Ishikawa (cell line): ENCODE measurements around the gene CBLN4.

Source experiments
- CEBPB ChIP-seq: IDR thresholded peaks from 2 replicates; pipeline ENCODE4 v1.6.1; 2012
- CREB1 ChIP-seq: IDR thresholded peaks from 2 replicates; pipeline ENCODE4 v1.6.1; 2012; ENCODE audit warnings: low read depth
- EGR1 ChIP-seq: IDR thresholded peaks from 2 replicates; pipeline ENCODE4 v1.6.1; 2012
- EP300 ChIP-seq: IDR thresholded peaks from 2 replicates; pipeline ENCODE4 v1.6.1; 2012; ENCODE audit warnings: borderline replicate concordance
- FOXM1 ChIP-seq: IDR thresholded peaks from 2 replicates; pipeline ENCODE4 v1.6.1; 2012; ENCODE audit warnings: low read depth, borderline replicate concordance
- NFIC ChIP-seq: IDR thresholded peaks from 2 replicates; pipeline ENCODE4 v1.6.1; 2012
- RAD21 ChIP-seq: IDR thresholded peaks from 2 replicates; pipeline ENCODE4 v1.6.1; 2012; ENCODE audit warnings: low read depth
- TAF1 ChIP-seq: IDR thresholded peaks from 2 replicates; pipeline ENCODE4 v1.6.1; 2012; ENCODE audit warnings: low read depth, mild to moderate bottlenecking
- TCF12 ChIP-seq: IDR thresholded peaks from 2 replicates; pipeline ENCODE4 v1.6.1; 2012; ENCODE audit warnings: low read depth
- TEAD4 ChIP-seq: IDR thresholded peaks from 2 replicates; pipeline ENCODE4 v1.6.1; 2012
- YY1 ChIP-seq: IDR thresholded peaks from 2 replicates; pipeline ENCODE4 v1.6.1; 2012; ENCODE audit warnings: low read depth
- ZBTB7A ChIP-seq: IDR thresholded peaks from 2 replicates; pipeline ENCODE4 v1.6.1; 2012; ENCODE audit warnings: low read depth
- TF ChIP-seq, protein P1 (sequence below): IDR thresholded peaks from 2 replicates; pipeline ENCODE4 v1.6.1; 2012; ENCODE audit warnings: low read depth, mild to moderate bottlenecking
- TF ChIP-seq, protein P2 (sequence below): IDR thresholded peaks from 2 replicates; pipeline ENCODE4 v1.6.1; 2012
- TF ChIP-seq, protein P3 (sequence below): IDR thresholded peaks from 2 replicates; pipeline ENCODE4 v1.6.1; 2012

The CBLN4 gene

DNA sequence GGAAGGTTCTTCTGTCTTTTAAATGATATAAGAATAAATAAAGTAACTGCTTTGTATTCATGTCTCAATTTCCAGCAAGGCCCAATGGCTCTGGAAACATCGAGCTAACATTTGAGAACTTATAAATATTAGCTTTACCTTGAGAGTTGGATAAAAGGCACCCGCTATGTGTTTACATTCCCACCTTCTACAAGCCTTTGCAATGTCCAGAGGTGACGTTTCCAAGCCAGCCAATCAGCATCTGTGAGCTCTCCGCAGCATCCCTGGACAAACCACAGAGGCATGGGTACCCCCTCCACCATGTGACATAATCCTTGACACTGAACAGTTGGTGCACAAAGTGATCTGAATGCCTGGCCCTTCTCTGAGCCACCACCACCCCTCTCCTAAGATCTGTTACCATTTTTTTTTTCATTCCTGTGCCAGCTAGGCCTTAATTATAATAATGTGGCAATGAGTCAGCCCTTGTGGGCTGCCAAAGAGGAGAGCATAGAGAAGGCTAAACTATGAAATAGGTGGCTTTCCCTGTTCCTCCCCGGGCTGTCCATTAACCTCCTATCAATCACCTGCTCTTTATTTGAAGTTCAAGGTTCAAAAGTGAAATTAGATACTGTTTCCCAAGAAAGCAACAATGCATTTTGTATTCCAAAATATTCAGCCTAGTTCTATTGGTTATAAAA is 4.1 kb downstream of the CBLN4 start:
- TF ChIP-seq TEAD4: no peak
- no peak for TF ChIP-seq YY1
- TF ChIP-seq EP300: no peak
- TF ChIP-seq, protein P1, sequence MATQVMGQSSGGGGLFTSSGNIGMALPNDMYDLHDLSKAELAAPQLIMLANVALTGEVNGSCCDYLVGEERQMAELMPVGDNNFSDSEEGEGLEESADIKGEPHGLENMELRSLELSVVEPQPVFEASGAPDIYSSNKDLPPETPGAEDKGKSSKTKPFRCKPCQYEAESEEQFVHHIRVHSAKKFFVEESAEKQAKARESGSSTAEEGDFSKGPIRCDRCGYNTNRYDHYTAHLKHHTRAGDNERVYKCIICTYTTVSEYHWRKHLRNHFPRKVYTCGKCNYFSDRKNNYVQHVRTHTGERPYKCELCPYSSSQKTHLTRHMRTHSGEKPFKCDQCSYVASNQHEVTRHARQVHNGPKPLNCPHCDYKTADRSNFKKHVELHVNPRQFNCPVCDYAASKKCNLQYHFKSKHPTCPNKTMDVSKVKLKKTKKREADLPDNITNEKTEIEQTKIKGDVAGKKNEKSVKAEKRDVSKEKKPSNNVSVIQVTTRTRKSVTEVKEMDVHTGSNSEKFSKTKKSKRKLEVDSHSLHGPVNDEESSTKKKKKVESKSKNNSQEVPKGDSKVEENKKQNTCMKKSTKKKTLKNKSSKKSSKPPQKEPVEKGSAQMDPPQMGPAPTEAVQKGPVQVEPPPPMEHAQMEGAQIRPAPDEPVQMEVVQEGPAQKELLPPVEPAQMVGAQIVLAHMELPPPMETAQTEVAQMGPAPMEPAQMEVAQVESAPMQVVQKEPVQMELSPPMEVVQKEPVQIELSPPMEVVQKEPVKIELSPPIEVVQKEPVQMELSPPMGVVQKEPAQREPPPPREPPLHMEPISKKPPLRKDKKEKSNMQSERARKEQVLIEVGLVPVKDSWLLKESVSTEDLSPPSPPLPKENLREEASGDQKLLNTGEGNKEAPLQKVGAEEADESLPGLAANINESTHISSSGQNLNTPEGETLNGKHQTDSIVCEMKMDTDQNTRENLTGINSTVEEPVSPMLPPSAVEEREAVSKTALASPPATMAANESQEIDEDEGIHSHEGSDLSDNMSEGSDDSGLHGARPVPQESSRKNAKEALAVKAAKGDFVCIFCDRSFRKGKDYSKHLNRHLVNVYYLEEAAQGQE: no peak
- TF ChIP-seq, protein P2, sequence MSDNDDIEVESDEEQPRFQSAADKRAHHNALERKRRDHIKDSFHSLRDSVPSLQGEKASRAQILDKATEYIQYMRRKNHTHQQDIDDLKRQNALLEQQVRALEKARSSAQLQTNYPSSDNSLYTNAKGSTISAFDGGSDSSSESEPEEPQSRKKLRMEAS: no peak

DNA sequence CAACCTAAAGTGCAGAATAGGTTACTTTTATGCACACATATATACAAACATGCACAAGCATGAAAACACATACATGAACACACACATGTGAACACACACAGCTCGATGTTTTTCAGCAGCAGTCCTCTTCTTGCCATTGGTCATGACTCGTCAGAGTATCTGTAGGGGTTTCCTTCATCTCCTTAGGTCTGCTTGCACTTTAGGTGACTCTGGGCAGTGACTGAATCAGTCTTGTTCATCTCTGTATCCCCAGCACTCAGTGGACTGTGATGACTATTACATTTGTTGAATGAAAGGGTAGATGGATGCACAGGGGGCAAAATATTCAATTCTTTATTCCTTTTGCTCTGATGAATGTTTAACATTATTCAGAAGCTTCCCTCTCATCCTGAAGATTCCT is 26.8 kb downstream of the CBLN4 start:
- TF ChIP-seq, protein P3, sequence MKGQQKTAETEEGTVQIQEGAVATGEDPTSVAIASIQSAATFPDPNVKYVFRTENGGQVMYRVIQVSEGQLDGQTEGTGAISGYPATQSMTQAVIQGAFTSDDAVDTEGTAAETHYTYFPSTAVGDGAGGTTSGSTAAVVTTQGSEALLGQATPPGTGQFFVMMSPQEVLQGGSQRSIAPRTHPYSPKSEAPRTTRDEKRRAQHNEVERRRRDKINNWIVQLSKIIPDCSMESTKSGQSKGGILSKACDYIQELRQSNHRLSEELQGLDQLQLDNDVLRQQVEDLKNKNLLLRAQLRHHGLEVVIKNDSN: no peak
- TF ChIP-seq TCF12 (no peak), ZBTB7A (no peak)

DNA sequence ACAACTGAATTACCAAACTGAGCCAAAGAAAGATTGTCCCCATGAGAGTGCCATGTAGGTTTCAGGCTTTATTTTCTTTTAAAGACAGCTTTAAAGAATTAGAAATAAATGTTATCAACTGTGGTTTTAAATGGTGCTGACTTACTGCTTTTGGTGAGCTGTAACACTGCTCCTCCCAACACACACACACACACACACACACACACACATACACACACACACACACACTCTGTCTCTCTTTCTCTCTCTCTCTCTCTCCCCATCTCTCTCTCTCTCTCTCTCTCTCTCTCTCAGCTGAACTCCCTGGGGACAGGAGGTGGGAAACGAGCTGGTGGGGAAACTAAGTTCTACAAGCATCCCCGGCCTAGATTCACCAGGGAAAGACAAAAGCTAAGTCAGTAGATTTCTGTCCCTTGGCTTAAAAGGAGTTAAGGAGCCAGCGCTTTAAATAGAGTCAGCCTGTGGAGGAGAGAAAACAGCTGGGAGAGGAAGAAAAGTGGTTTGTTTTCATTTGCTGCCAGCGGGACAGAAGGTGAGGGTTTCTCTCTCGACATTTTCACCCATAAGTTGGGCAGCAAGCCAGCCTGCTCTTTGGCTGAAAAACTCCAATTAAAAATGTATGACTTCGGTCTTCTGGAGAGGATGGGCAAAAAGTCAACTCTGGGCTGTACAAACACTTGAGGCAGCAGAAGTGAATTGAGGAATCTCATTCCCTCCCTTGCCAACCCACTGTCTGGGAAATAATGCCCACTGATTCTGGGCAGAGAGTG is 27.4 kb downstream of the CBLN4 start:
- TF ChIP-seq, protein P1: no peak
- TF ChIP-seq CREB1 (no peak), TEAD4 (no peak), FOXM1 (no peak), TCF12 (no peak), EP300 (no peak), RAD21 (no peak)
- TF ChIP-seq, protein P2: no peak
- TF ChIP-seq, protein P3: no peak

DNA sequence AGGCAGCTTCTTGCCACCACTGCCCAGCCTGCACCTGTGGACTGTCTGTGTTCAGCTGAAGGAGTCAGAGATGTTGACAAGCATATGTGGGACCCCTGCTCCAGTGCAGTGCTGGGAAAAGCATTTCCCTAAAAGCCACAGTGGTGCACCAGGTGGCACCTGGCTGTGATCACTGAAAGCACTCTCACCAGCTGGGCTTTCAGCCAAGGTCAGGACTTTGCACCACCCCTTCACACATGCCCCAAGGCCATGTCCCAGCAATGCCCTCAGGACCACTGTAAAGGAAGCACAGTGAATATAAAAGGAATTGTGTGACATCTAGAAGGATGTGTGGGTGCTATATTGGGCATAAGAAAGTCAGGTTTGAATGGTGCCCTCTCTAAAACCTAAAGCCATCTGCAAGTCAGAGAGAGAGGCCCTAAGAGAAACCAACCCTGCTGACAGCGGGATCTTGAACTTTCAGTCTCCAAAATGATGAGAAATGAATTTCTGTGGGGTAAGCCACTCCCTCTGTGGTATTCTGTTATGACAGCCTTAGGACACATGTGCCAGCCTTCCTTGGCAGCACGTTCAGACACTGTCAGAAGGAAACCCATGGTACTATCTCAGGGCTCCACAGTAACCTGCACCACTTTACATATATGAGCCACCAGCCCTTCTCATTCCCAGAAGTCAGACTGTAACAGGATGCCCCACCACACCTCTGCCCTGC is 30.7 kb downstream of the CBLN4 start:
- TF ChIP-seq, protein P2: no peak
- no peak for TF ChIP-seq ZBTB7A
- TF ChIP-seq, protein P1: no peak
- TF ChIP-seq EGR1: no peak
- TF ChIP-seq TAF1: no peak
- TF ChIP-seq TEAD4: no peak
- no peak for TF ChIP-seq FOXM1
- TF ChIP-seq EP300: no peak
- TF ChIP-seq CEBPB: no peak
- TF ChIP-seq YY1: no peak
- TF ChIP-seq CREB1: no peak
- TF ChIP-seq RAD21: no peak
- TF ChIP-seq NFIC: no peak
- TF ChIP-seq, protein P3: no peak
